Measurements from ENCODE around the gene LAT. TPM values are rescaled to one million over a fixed set of nuclear protein-coding genes. Genes with fewer than 3 reads are reported as not detected.
"Not testable (repeated sequence)": the region's sequence is repeated elsewhere in the genome, so short reads cannot be mapped to it uniquely, and the experiment has no call there.

LAT gene
- total RNA-seq, 2 experiments from 2014 or later, result 17.5 to 19.8 TPM

- no peak for TF ChIP-seq CTCF (conservative IDR thresholded peaks at IDR 0.05; ENCODE audit: low read length)
- TF ChIP-seq EZH2phosphoT487 (IDR thresholded peaks at IDR 0.05; ENCODE audit: borderline replicate concordance, low read depth, low read length), result no peak
- no TSS peak for BruUV-seq (replicated peaks)
- no peaks in the 10 kb centered on the region for H3K4me1 ChIP-seq (ENCODE audit: insufficient read depth, low read length, poor library complexity, severe bottlenecking)
- ChIA-PET CTCF (ENCODE audit: unreplicated experiment) (no interaction called here), POLR2A (interaction anchor here (1.0 kb wide), 1 partner anchor 43 kb away, joined by 3 read pairs; no protein-coding TSS in a partner anchor)
- peaks cover 33% of the 10 kb centered on the region for H3K36me3 ChIP-seq (ENCODE audit: insufficient read depth, low read length)
- DNase-seq (ENCODE audit: low spot score), result no peak
- no peak overlapping the region for H3K4me2 ChIP-seq (ENCODE audit: low read length)
- no peak overlapping the region for H2AFZ ChIP-seq (ENCODE audit: low read length)
- intact Hi-C loops (cut with micrococcal nuclease; ENCODE audit: unreplicated experiment), result no loop called here
- H3K9me3 ChIP-seq (ENCODE audit: low read length), result no peaks in the 10 kb centered on the region
- H3K9me2 ChIP-seq (ENCODE audit: insufficient read depth, low read length), result no peaks in the 10 kb centered on the region
- no peak overlapping the region for H3K4me3 ChIP-seq (ENCODE audit: low read depth, low read length, poor library complexity, severe bottlenecking)
- H3K79me2 ChIP-seq (ENCODE audit: insufficient read depth, low read depth, low read length), result no peaks in the 10 kb centered on the region
- H3K27ac ChIP-seq (ENCODE audit: low read depth, low read length, poor library complexity, severe bottlenecking), result no peak overlapping the region
- no peaks in the 10 kb centered on the region; the same call in 1 of the 2 replicates for H4K20me1 ChIP-seq (ENCODE audit: insufficient read depth, low read length)
Observed at GRCh38 chr16:28967156-28967555, 17.7 kb upstream of the LAT start.

- H3K9me2 ChIP-seq (ENCODE audit: insufficient read depth, low read length); H3K27ac ChIP-seq (ENCODE audit: low read depth, low read length, poor library complexity, severe bottlenecking); H3K4me3 ChIP-seq (ENCODE audit: low read depth, low read length, poor library complexity, severe bottlenecking); BruUV-seq (replicated peaks); H2AFZ ChIP-seq (ENCODE audit: low read length); H3K4me2 ChIP-seq (ENCODE audit: low read length); H3K4me1 ChIP-seq (ENCODE audit: insufficient read depth, low read length, poor library complexity, severe bottlenecking); H4K20me1 ChIP-seq (ENCODE audit: insufficient read depth, low read length); H3K79me2 ChIP-seq (ENCODE audit: insufficient read depth, low read depth, low read length); POLR2A ChIA-PET; intact Hi-C loops (cut with micrococcal nuclease; ENCODE audit: unreplicated experiment); H3K9me3 ChIP-seq (ENCODE audit: low read length); H3K36me3 ChIP-seq (ENCODE audit: insufficient read depth, low read length); DNase-seq (ENCODE audit: low spot score): not testable (repeated sequence)
- CTCF ChIA-PET (ENCODE audit: unreplicated experiment), result interaction anchor here (0.6 kb wide), 1 partner anchor 1147 kb away, joined by 3 read pairs; no protein-coding TSS in a partner anchor
Observed at GRCh38 chr16:28969696-28970095, 15.2 kb upstream of the LAT start.

- Histone ChIP-seq H3K4me1 (ENCODE audit: insufficient read depth, low read length, poor library complexity, severe bottlenecking) (peaks cover 15% of the 10 kb centered on the region), H3K4me2 (ENCODE audit: low read length) (peak overlapping the region; percentile 98), H3K4me3 (ENCODE audit: low read depth, low read length, poor library complexity, severe bottlenecking) (peak overlapping the region; percentile 88), H2AFZ (ENCODE audit: low read length) (peak overlapping the region; percentile 90), H3K36me3 (ENCODE audit: insufficient read depth, low read length) (peaks cover 4% of the 10 kb centered on the region; the same call in 1 of the 2 replicates), H3K9me2 (ENCODE audit: insufficient read depth, low read length) (no peaks in the 10 kb centered on the region), H3K27ac (ENCODE audit: low read depth, low read length, poor library complexity, severe bottlenecking) (peak overlapping the region; percentile 39), H4K20me1 (ENCODE audit: insufficient read depth, low read length) (no peaks in the 10 kb centered on the region), H3K9me3 (ENCODE audit: low read length) (no peaks in the 10 kb centered on the region), H3K79me2 (ENCODE audit: insufficient read depth, low read depth, low read length) (peaks cover 4% of the 10 kb centered on the region; the same call in 1 of the 2 replicates)
- BruUV-seq (replicated peaks), result TSS peak; percentile 98
- ChIA-PET POLR2A (interaction anchor here (0.6 to 1.3 kb wide), 4 partner anchors 11 to 120 kb away, joined by 3 to 6 read pairs (median 4); partner anchors contain the start of gene LAT), CTCF (ENCODE audit: unreplicated experiment) (interaction anchor here (0.8 to 1.7 kb wide), 4 partner anchors 9 to 23 kb away, joined by 3 to 5 read pairs (median 4); partner anchors contain the start of genes LAT and NFATC2IP)
- intact Hi-C loops (cut with micrococcal nuclease; ENCODE audit: unreplicated experiment), result loop anchor here (1.0 kb wide), 1 partner anchor 44 kb away; no protein-coding TSS in a partner anchor
- DNase-seq (ENCODE audit: low spot score), result peak; percentile 41
- TF ChIP-seq CTCF (conservative IDR thresholded peaks at IDR 0.05; ENCODE audit: low read length) (peak; percentile 81), EZH2phosphoT487 (IDR thresholded peaks at IDR 0.05; ENCODE audit: borderline replicate concordance, low read depth, low read length) (no peak)
Observed at GRCh38 chr16:28974007-28974436, 10.8 kb upstream of the LAT start.

Measured in OCI-LY7 (cell line).